GM21447 (cell line): ENCODE measurements around the gene GAS2.

Experiments
- ATAC-seq: cut with Tn5 transposase; IDR thresholded peaks from one replicate; pipeline ENCODE4 v1.9.1; 2021; ENCODE audit not compliant: unreplicated experiment

GAS2 gene

GRCh38 chr11:22860241-22860640 lies 193.8 kb downstream of the GAS2 start, which contains the start of gene CCDC179:
TSS of gene CCDC179 (minus strand) at chr11:22860474. CDS start at chr11:22860421, 53 bp downstream.
- no peak for ATAC-seq
